IMR-90 (cell line): ENCODE measurements around the gene UPK2.

Experiments used
- BHLHE40 ChIP-seq: fragments of 150-350 bp; IDR thresholded peaks from 2 replicates; pipeline ENCODE4 v1.6.1; 2016; ENCODE audit warnings: mild to moderate bottlenecking, low read depth, low read length
- CEBPB ChIP-seq: IDR thresholded peaks from 2 replicates; pipeline ENCODE4 v1.6.1; 2012; ENCODE audit warnings: low read depth, low read length, improper control_type of control experiment
- CTCF ChIP-seq: conservative IDR thresholded peaks from 2 replicates; pipeline ENCODE4 v1.5.1; 2012; ENCODE audit warnings: mild to moderate bottlenecking, low read depth, low read length, improper control_type of control experiment
- ELK1 ChIP-seq: fragments of 150-350 bp; IDR thresholded peaks from 2 replicates; pipeline ENCODE4 v1.6.1; 2016; ENCODE audit warnings: low read depth, mild to moderate bottlenecking, low read length, moderate library complexity, borderline replicate concordance
- FOS ChIP-seq: fragments of 150-350 bp; IDR thresholded peaks from 2 replicates; pipeline ENCODE4 v1.6.1; 2016; ENCODE audit warnings: low read depth, low read length
- MAFK ChIP-seq: IDR thresholded peaks from 2 replicates; pipeline ENCODE4 v1.6.1; 2012; ENCODE audit warnings: low read depth, low read length, improper control_type of control experiment
- POLR2A ChIP-seq: IDR thresholded peaks from 2 replicates; pipeline ENCODE4 v1.6.1; 2012; ENCODE audit warnings: mild to moderate bottlenecking, low read depth, low read length
- RAD21 ChIP-seq: IDR thresholded peaks from 2 replicates; pipeline ENCODE4 v1.6.1; 2012; ENCODE audit warnings: low read length, improper control_type of control experiment
- RCOR1 ChIP-seq: IDR thresholded peaks from 2 replicates; pipeline ENCODE4 v1.6.1; 2012; ENCODE audit warnings: mild to moderate bottlenecking, low read length, improper control_type of control experiment; ENCODE audit not compliant: insufficient replicate concordance
- USF2 ChIP-seq: fragments of 150-350 bp; IDR thresholded peaks from 2 replicates; pipeline ENCODE4 v1.6.1; 2017; ENCODE audit warnings: mild to moderate bottlenecking, antibody characterized with exemption, low read length, low read depth

GRCh38 chr11:118918686-118919280 lies 37.3 kb upstream of the UPK2 start:
- TF ChIP-seq USF2 (no peak), CTCF (no peak), POLR2A (no peak), RAD21 (no peak), MAFK (no peak), CEBPB (no peak), BHLHE40 (no peak), ELK1 (no peak), RCOR1 (no peak), FOS (no peak)
